PC-9 (cell line): Measurements from ENCODE around the gene MTUS2.

Experiments used
- EZH2 ChIP-seq: fragments of 200-600 bp; sonication (generic); IDR thresholded peaks from 2 replicates; pipeline ENCODE4 v1.8.0; 2017; ENCODE audit warnings: antibody characterized with exemption, low read depth
- TF ChIP-seq, protein P1 (sequence below): fragments of 200-600 bp; sonication (generic); conservative IDR thresholded peaks from 2 replicates; pipeline ENCODE4 v1.6.1; 2017; ENCODE audit warnings: mixed run types, antibody characterized with exemption, mild to moderate bottlenecking, moderate library complexity

- no peak for TF ChIP-seq EZH2
- TF ChIP-seq, protein P1, sequence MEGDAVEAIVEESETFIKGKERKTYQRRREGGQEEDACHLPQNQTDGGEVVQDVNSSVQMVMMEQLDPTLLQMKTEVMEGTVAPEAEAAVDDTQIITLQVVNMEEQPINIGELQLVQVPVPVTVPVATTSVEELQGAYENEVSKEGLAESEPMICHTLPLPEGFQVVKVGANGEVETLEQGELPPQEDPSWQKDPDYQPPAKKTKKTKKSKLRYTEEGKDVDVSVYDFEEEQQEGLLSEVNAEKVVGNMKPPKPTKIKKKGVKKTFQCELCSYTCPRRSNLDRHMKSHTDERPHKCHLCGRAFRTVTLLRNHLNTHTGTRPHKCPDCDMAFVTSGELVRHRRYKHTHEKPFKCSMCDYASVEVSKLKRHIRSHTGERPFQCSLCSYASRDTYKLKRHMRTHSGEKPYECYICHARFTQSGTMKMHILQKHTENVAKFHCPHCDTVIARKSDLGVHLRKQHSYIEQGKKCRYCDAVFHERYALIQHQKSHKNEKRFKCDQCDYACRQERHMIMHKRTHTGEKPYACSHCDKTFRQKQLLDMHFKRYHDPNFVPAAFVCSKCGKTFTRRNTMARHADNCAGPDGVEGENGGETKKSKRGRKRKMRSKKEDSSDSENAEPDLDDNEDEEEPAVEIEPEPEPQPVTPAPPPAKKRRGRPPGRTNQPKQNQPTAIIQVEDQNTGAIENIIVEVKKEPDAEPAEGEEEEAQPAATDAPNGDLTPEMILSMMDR: no peak
Observed at GRCh38 chr13:29294821-29295220, 474.7 kb downstream of the MTUS2 start.
